ENCODE measurements around the gene CHRM4. TPM values are rescaled to one million over a fixed set of nuclear protein-coding genes. Genes with fewer than 3 reads are reported as not detected.
A peak's percentile ranks its signal among the peaks of the same experiment; 100 is the strongest.

The CHRM4 gene
- polyA plus RNA-seq, 1 experiment: not detected

DNA sequence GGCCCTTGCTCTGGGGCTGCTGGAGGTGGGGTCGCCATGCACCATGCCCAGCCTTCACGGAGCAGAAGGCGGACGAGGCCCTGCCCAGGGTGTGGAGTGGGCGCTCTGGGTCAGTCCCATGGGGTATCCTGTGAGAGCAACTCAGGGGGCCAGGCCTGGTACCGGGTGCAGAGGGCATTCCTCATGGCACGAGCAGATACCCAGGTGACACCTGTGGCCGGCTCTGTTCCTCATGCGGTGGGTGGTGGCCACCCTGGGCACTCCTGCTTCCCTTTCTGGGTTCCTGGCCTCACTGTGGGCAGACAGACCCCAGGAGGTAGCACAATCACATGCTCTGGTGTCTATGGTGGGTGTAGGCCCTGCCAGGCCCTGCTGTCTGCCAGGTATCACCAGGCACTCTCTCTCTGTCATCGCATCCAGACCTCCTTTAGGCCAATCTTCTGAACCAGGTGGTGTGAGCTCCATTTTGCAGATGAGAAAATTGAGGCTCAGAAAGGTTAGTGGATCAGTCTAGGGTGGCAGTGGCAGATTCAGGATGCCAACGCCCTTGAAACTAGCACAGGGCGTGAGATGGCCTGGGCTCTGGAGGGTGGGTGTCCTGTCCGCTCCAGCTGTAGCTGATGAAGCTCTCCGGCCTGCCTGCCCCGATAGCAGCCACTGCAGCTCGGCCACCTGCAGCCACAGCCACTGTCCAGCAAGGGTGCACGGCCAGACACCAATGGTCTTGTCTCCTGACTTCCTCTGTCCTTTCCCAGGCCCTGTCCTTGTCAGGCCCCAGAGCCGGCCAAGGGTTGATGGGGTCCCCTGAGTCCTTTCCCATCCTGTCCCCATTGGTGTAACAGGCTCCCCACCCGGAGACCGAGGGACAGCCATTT is 29.2 kb downstream of the CHRM4 start:
- DNase-seq (ENCODE audit: low read depth, low spot score): no peak
- peak overlapping the region; percentile 11 for H3K27ac ChIP-seq (ENCODE audit: low read depth, low read length)
- H3K4me3 ChIP-seq (ENCODE audit: low read depth, low read length): no peak overlapping the region
- POLR2A ChIA-PET: no interaction called here
- CTCF ChIA-PET: interaction anchor here (0.7 kb wide), 1 partner anchor 15 kb away, joined by 3 read pairs; the partner anchor contains the start of gene DGKZ
- H3K27me3 ChIP-seq (ENCODE audit: control insufficient read depth, insufficient read depth, low read length): no peaks in the 10 kb centered on the region
- TF ChIP-seq, protein P1, sequence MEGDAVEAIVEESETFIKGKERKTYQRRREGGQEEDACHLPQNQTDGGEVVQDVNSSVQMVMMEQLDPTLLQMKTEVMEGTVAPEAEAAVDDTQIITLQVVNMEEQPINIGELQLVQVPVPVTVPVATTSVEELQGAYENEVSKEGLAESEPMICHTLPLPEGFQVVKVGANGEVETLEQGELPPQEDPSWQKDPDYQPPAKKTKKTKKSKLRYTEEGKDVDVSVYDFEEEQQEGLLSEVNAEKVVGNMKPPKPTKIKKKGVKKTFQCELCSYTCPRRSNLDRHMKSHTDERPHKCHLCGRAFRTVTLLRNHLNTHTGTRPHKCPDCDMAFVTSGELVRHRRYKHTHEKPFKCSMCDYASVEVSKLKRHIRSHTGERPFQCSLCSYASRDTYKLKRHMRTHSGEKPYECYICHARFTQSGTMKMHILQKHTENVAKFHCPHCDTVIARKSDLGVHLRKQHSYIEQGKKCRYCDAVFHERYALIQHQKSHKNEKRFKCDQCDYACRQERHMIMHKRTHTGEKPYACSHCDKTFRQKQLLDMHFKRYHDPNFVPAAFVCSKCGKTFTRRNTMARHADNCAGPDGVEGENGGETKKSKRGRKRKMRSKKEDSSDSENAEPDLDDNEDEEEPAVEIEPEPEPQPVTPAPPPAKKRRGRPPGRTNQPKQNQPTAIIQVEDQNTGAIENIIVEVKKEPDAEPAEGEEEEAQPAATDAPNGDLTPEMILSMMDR (IDR thresholded peaks at IDR 0.05; ENCODE audit: low read depth, low read length): no peak
- H3K9me3 ChIP-seq (ENCODE audit: control insufficient read depth, insufficient read depth, low read length): no peaks in the 10 kb centered on the region; the same call in 1 of the 2 replicates

GRCh38 chr11:46361283-46362155 is 30.1 kb downstream of the CHRM4 start:
- POLR2A ChIA-PET: no interaction called here
- Histone ChIP-seq H3K27me3 (ENCODE audit: control insufficient read depth, insufficient read depth, low read length) (no peaks in the 10 kb centered on the region), H3K4me3 (ENCODE audit: low read depth, low read length) (peak overlapping the region; percentile 27), H3K9me3 (ENCODE audit: control insufficient read depth, insufficient read depth, low read length) (no peaks in the 10 kb centered on the region; the same call in 1 of the 2 replicates), H3K27ac (ENCODE audit: low read depth, low read length) (peak overlapping the region; percentile 78)
- TF ChIP-seq, protein P1 (IDR thresholded peaks at IDR 0.05; ENCODE audit: low read depth, low read length): no peak
- CTCF ChIA-PET: interaction anchor here (0.7 to 1.8 kb wide), 5 partner anchors 9 to 177 kb away, joined by 3 to 9 read pairs (median 4); partner anchors contain the start of genes CHRM4 and DGKZ
- DNase-seq (ENCODE audit: low read depth, low spot score): no peak

DNA sequence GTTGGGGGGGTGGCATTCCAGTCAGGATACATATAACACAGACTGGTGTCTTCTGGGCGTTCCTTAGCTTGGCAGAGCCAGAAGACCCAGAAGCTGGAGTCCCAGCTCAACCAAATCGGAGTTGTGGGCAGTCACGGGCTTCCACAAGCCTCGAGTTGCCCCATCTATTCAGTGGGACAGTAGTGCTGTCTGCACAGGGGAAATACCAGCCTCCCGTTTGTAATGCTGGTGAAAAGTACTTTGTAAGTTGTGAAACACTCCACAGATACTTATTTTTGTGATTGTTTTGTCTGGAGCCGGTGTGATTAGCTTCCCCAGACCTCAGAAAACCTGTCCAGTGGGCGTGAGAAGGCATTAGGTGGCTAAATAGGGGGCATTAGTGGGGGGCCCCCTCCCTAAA is 30.7 kb downstream of the CHRM4 start:
- H3K9me3 ChIP-seq (ENCODE audit: control insufficient read depth, insufficient read depth, low read length): no peaks in the 10 kb centered on the region
- H3K27me3 ChIP-seq (ENCODE audit: control insufficient read depth, insufficient read depth, low read length): no peaks in the 10 kb centered on the region
- DNase-seq (ENCODE audit: low read depth, low spot score): no peak
- TF ChIP-seq, protein P1 (IDR thresholded peaks at IDR 0.05; ENCODE audit: low read depth, low read length): no peak
- H3K4me3 ChIP-seq (ENCODE audit: low read depth, low read length): 0 out of 2 replicates have a peak overlapping the region, but pooled peaks have one; percentile 27
- H3K27ac ChIP-seq (ENCODE audit: low read depth, low read length): peak overlapping the region; percentile 78
- CTCF ChIA-PET: interaction anchor here (0.9 to 3.7 kb wide), 5 partner anchors 8 to 178 kb away, joined by 3 to 26 read pairs (median 5); partner anchors contain the start of gene CHRM4
- POLR2A ChIA-PET: interaction anchor here (0.7 kb wide), 1 partner anchor 413 kb away, joined by 9 read pairs; no protein-coding TSS in a partner anchor

DNA sequence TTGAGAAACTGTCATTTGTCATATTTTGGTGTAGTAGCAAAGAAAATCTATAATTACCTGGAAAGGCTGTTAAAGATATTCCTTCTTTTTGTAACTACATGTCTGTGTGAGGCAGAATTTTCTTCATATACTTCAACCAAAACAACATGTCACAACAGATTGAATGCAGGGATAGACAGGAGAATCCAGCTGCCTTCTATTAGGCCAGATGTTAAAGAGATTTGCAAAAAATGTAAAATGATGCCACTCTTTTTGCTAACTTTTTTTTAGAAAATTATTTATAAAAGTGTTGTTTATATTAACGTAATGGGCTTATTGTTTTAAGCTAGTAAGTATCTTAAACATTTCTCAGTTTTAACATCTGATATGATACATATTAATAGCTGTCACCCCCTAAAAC is 31.6 kb downstream of the CHRM4 start:
- Histone ChIP-seq H3K4me3 (ENCODE audit: low read depth, low read length) (no peak overlapping the region), H3K9me3 (ENCODE audit: control insufficient read depth, insufficient read depth, low read length) (no peaks in the 10 kb centered on the region), H3K27ac (ENCODE audit: low read depth, low read length) (no peak overlapping the region), H3K27me3 (ENCODE audit: control insufficient read depth, insufficient read depth, low read length) (no peaks in the 10 kb centered on the region)
- DNase-seq (ENCODE audit: low read depth, low spot score): peak; percentile 36
- CTCF ChIA-PET: interaction anchor here (0.6 to 3.7 kb wide), 5 partner anchors 8 to 179 kb away, joined by 3 to 26 read pairs (median 5); partner anchors contain the start of gene CHRM4
- TF ChIP-seq, protein P1 (IDR thresholded peaks at IDR 0.05; ENCODE audit: low read depth, low read length): no peak
- POLR2A ChIA-PET: interaction anchor here (0.7 kb wide), 1 partner anchor 15 kb away, joined by 3 read pairs; no protein-coding TSS in a partner anchor
